ENCODE results near the gene PTPRN2.

Gene PTPRN2

DNA sequence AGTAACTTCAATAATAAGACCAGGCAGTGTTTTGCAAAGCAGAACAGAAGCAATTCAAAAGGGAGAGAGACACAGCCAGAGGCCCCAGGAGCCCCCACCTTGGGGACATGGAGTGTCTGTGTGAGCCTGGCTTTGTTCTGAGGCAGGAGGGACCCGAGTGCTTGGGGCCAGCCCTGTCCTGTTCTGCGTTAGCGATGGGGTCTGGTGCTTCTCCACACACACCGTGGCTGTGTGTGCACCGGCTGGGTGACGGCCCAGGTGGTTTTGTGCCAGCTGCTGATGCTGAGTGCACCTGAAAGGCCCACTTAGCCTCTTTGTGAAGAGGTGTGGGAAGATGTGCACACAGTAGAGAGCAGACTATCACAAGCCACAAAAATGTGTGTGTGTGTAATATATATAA is 781.9 kb downstream of the PTPRN2 start:
- H3K4me3 ChIP-seq (ENCODE audit: low read depth, low read length) = no peak overlapping the region
- TF ChIP-seq, protein P1, sequence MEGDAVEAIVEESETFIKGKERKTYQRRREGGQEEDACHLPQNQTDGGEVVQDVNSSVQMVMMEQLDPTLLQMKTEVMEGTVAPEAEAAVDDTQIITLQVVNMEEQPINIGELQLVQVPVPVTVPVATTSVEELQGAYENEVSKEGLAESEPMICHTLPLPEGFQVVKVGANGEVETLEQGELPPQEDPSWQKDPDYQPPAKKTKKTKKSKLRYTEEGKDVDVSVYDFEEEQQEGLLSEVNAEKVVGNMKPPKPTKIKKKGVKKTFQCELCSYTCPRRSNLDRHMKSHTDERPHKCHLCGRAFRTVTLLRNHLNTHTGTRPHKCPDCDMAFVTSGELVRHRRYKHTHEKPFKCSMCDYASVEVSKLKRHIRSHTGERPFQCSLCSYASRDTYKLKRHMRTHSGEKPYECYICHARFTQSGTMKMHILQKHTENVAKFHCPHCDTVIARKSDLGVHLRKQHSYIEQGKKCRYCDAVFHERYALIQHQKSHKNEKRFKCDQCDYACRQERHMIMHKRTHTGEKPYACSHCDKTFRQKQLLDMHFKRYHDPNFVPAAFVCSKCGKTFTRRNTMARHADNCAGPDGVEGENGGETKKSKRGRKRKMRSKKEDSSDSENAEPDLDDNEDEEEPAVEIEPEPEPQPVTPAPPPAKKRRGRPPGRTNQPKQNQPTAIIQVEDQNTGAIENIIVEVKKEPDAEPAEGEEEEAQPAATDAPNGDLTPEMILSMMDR (conservative IDR thresholded peaks at IDR 0.05; ENCODE audit: low read depth, low read length) = no peak
- DNase-seq (ENCODE audit: low read depth) = no peak

DNA sequence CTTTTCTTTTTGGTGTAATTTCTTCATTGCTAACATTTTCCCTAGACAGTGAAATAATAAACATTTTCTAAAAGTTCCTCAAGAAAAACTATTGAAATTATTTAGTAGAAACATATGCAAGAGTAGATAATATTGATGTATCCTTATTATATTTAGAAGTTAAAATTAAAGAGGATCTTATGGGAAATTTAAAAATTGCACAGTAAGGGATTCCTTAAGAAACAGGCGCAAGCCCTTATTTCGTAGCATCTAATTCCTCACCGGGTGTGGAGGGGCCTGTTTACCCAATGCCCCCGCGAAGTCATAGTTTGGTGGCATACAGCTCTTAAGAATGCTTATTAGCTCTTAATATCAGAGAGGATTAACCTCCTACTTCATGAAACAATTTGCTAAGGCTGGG is 783.7 kb downstream of the PTPRN2 start:
- TF ChIP-seq, protein P1 (conservative IDR thresholded peaks at IDR 0.05; ENCODE audit: low read depth, low read length) = no peak

DNA sequence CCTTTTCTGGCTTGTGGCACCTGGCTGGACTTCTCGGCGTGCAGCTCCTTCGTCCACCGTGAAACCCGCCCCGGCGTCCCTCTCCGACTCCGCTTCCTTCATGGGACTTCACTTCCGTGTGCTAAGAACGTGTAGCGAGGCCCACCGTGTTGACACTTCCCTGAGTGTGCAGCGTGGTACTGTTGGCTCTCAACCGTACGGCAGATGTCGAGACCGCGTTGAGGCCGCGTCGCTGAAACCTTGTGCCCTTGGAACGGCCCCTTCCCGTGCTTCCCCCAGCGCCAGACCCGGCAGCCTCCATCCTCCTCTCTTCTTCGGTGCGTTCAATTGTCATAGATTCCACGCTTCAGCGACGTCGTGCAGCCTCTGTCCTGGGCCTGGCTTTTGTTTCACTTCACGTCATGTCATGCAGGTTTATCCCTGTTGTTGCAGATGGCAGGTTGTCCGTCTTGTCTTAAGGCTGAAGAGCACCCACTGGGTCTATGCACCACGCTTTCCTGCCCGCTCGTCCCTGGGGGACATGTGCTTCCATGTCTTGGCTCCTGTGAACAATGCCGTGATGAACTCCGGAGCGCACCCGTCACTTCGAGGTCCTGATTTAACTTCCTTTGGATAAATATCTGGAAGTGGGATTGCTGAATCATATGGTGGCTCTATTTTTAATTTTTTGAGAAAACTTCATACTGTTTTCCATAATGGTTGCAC is 785.5 kb downstream of the PTPRN2 start:
- DNase-seq (ENCODE audit: low read depth) = no peak
- H3K4me3 ChIP-seq (ENCODE audit: low read depth, low read length) = no peak overlapping the region
- TF ChIP-seq, protein P1 (conservative IDR thresholded peaks at IDR 0.05; ENCODE audit: low read depth, low read length) = no peak

More for the DNA sequence above, 783.7 kb downstream of the PTPRN2 start:
- no peak overlapping the region for H3K4me3 ChIP-seq (ENCODE audit: low read depth, low read length)
- no peak for DNase-seq (ENCODE audit: low read depth)

DNA sequence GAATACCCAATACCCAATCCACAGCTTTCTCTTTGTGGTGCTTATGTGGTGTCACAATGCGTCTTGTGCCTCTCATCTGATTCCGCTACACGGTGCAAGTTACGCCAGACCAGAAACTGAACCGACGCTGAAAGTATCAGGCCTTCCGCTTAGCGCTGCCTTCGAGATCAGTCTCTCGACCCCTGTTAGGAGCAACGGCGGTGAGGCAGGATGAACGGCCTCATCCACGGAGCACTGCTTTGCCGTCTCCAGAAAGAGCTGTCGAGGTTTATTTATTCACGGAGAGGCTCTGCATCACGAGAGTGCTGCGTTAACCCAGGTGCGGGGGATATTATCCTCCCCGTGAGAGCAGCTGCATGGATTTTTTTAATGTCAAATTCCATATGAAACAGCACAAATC is 786.5 kb downstream of the PTPRN2 start:
- no peak for DNase-seq (ENCODE audit: low read depth)
- H3K4me3 ChIP-seq (ENCODE audit: low read depth, low read length) = no peak overlapping the region
- TF ChIP-seq, protein P1 (conservative IDR thresholded peaks at IDR 0.05; ENCODE audit: low read depth, low read length) = no peak

DNA sequence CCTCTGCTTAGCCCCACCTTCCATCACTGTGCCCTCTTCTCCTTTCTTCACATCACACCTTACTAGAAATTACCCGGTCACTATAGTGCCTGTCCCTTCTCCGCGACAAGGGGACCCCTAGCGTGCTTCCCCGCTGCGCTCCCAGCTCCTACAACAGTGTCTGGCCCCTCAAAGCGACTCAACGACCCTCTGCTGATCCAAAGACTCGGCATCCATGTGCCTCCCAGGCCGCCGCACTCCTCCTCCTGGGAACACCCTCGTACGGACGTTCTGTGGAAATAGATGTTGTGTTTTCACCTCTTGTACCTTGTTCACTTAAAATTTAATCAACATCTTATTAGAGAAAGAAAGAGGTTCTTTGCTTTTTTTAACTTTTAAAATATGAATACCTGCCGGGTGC is 787.3 kb downstream of the PTPRN2 start:
- TF ChIP-seq, protein P1 (conservative IDR thresholded peaks at IDR 0.05; ENCODE audit: low read depth, low read length) = no peak
- H3K4me3 ChIP-seq (ENCODE audit: low read depth, low read length) = no peak overlapping the region
- DNase-seq (ENCODE audit: low read depth) = no peak

DNA sequence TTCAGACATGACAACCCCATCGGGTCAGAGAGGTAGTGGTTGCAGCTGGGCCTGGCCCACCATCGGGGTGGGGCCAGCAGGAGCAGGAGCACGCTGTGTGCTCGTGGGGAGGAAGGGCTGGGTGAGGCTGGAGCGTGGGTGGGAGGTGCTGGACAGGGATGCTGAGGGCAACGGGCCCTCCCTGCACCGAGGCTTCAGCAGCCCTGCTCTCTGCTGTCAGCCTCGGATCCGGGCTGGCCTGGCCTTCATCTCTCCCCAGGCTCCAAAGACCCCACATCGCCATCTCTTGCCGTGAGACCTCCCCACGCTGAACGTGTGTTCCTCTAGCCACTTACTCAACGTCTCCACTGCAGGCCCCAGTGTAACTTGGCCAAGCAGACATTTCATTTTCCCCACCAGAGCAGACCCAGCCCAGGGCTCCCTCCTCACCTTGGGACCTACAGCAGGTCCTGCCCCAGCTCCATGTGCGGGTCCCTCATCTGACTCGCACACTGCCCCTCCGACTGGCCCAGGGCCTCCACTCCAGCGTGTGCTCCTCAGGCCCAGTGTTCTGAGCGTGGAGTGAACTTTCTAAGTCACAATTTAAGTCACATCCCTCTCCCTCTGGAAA is 788.4 kb downstream of the PTPRN2 start:
- DNase-seq (ENCODE audit: low read depth) = no peak
- TF ChIP-seq, protein P1 (conservative IDR thresholded peaks at IDR 0.05; ENCODE audit: low read depth, low read length) = no peak
- H3K4me3 ChIP-seq (ENCODE audit: low read depth, low read length) = no peak overlapping the region

DNA sequence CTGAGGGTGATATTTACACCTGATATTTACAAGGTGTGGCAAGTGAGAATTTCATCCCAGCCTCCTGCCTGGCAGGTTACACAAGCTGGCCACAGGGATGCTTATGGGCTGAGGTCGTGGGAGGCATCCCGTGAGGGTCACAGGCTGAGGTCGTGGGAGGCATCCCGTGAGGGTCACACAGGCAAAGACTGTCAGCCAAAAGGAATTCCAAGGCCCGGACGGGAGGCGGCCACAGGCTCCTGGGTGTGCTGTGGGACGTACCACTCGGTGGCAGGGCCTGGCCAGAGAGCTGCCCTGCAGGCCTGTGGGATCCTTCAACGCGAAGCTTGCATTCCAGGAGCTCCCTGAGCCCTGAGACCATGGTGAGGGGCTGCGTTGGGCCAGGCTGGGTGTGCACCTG is 790.3 kb downstream of the PTPRN2 start:
- DNase-seq (ENCODE audit: low read depth) = peak; percentile 9
- no peak overlapping the region for H3K4me3 ChIP-seq (ENCODE audit: low read depth, low read length)
- TF ChIP-seq, protein P1 (conservative IDR thresholded peaks at IDR 0.05; ENCODE audit: low read depth, low read length) = no peak

Data from choroid plexus epithelial cell (primary cell).